Middle frontal gyrus (tissue), 1 donor: ENCODE results near the gene D2HGDH.
"Not testable (repeated sequence)": the region's sequence is repeated elsewhere in the genome, so short reads cannot be mapped to it uniquely, and the experiment has no call there.

Experiments
- DNase-seq: peaks from one replicate; pipeline ENCODE4 v3.0.0-alpha.2; 2015; ENCODE audit warnings: low spot score; ENCODE audit errors: extremely low spot score

The D2HGDH gene

DNA sequence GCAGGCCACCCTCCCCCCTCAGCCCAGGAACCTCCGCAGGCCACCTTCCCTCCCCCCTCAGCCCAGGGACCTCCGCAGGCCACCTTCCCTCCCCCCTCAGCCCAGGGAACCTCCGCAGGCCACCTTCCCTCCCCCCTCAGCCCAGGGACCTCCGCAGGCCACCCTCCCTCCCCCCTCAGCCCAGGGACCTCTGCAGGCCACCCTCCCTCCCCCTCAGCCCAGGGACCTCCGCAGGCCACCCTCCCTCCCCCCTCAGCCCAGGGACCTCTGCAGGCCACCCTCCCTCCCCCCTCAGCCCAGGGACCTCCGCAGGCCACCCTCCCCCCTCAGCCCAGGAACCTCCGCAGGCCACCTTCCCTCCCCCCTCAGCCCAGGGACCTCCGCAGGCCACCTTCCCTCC lies 71.8 kb downstream of the D2HGDH start:
- DNase-seq, result not testable (repeated sequence)

- DNase-seq, result no peak
Measured at GRCh38 chr2:241808051-241808720, 73.8 kb downstream of the D2HGDH start.

DNA sequence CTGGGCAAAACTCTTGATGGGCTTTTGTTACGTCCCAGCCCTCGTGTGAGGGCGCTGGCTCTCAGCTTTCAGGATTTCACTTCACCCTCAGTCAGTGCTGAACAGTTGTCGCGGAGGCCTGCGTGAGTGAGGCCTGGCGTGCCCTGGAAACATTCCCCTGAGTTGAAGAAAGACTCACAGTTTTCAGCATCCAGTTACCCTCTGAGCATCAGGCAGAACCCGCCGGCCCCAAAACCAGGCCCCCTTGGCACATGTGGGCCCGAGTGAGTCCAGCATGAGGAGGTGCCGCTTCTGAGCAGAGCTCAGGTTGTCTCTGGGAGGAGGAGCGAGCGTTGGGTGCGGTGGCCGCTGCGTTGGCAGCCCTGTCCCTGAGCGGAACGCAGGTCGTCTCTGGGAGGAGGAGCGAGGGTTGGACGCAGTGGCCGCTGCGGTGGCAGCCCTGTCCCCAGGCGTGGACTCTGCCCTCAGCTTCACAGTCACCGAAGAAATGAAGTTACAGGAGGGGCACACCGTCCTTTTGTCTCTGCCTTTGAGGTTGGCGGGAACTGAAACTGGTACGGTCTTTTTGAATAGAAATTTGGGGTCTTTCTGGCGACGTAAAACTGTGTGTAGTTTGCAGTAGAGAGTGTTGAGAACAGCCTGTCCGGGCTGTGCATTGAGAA lies 74.4 kb downstream of the D2HGDH start, which contains the start of gene NEU4:
NEU4 (plus strand) TSS at position 473 of the 662 bp plus-strand sequence. CDS start 5,292 bp downstream, outside the sequence.
- no peak for DNase-seq

DNA sequence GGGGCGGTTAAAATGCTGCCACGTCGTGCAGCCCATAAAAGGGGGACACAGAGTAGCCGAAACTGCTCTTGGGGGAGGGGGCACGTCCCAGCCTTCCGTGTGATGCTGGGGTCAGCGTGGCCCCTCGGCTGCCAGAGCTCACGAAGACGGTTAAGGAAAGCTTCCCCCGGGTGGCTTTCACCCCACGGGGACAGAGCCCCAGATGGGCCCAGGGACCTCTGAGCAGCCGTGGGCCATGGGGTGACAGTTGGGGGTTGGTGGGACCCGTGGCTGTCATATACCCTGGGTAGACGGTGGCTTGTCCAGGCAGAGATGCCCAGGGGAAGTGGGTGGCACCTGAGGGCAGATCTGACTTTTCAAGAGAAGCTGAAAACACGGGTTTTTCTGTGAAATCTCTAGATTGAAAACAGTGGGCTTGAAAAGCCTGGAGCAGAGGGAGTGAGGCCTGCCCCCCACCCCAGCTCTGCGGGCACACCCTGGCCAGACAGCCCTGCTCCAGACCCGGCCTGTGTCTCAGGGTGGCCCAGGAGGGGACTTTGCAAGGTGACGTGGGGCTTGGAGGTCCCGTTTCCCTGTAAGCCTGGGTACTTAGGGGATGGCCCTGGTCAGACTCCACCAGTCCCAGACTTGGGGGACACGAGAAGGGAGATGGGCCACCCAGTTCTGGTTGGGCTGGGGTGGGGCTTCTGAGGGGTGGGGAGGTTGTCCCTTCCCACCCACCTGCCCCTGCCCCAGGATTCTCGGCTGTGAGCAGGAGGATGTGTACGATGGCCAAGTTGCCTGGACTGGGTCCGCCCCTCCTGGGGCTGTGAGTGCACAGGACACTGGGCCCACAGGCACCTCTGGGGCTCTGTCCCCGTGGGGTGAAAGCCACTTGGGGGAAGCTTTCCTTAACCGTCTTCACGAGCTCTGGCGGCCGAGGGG lies 75.2 kb downstream of the D2HGDH start:
- DNase-seq, result no peak

DNA sequence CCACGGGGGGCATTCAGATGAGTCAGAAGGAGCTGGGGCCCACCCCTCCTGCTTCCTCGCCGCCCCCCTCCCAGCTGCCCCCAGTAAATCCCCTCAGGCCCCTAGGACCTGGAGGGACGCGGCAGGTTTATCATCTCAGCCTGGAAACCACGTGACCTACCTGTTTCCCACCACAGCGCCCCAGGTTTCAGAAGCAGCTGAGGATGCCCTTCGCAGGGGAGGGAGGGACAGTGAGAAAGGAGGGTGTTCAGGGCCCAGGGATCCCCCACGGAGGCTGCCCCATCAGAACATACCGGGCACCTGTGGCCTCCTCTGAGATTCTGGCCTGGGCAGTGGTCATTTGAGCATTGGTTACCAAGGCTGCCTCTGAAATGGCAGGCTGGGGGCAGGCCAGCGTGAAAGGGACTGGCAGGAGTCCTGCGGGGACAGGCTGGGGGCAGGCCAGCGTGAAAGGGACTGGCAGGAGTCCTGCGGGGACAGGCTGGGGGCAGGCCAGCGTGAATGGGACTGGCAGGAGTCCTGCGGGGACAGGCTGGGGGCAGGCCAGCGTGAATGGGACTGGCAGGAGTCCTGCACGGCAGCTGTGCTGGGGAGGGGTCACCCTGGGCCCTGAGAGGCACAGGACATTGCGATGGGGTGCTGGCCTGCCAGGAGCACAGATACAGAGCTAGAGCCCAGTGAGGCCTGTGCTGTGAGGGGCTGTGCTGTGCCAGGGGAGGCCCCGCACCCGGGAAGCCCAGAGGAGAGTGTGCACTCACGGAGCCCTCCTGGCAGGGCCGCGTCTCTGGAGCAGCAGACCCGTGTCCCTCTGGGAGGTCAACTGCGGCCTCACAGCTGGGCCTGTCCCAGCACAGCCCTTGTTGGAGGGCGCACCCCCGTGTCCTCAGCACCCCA lies 76.1 kb downstream of the D2HGDH start:
- no peak for DNase-seq

GRCh38 chr2:241811201-241811951 lies 76.9 kb downstream of the D2HGDH start:
- no peak for DNase-seq

DNA sequence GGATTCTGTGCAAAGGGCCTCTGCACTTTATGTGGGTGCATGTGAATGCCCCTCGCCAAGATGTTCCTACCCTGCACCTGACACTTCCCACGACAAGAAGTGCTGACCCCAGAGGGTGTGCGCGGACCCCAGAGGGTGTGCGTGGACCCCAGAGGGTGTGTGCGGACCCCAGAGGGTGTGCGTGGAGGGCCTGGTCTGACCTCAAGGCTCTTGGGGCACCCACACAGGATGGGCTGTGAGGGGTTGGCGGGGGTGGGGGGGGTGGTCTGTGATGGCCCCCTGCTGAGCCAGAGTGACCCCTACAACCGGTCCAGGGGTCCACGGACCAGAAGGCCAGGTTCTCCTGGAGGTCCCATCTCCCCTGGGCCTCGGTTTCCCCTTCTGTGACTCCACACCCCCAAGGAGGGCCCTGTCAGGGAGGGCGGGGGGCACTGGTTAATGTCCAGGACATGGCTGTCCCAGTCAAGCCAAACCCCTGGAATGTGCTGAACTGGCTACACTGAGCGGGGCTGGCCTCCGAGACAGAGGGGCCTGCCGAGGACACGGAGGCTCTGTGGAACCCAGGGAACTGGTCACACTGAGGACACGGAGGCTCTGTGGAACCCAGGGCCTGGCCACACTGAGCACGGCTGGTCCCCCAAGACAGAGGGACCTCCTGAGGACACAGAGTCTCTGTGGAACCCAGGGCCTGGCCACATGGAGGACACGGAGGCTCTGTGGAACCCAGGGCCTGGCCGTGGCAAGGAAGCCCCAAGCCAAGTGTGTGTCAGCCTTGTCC lies 77.7 kb downstream of the D2HGDH start:
- DNase-seq, result no peak

- no peak for DNase-seq
Measured at GRCh38 chr2:241812730-241813643, 78.6 kb downstream of the D2HGDH start.

GRCh38 chr2:241813644-241814392 lies 79.4 kb downstream of the D2HGDH start:
- no peak for DNase-seq

DNA sequence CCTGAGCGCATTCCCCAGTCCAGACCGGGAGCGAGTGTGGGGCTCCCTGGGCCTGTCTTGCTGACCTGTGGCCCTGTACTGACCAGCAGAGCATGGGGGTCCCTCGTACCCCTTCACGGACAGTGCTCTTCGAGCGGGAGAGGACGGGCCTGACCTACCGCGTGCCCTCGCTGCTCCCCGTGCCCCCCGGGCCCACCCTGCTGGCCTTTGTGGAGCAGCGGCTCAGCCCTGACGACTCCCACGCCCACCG lies 79.9 kb downstream of the D2HGDH start:
- no peak for DNase-seq

GRCh38 chr2:241814643-241815476 lies 80.4 kb downstream of the D2HGDH start:
- DNase-seq, result no peak

- DNase-seq, result no peak
Measured at GRCh38 chr2:241815477-241816430, 81.3 kb downstream of the D2HGDH start.

- DNase-seq, result no peak
Measured at GRCh38 chr2:241816431-241817121, 82.1 kb downstream of the D2HGDH start.

- no peak for DNase-seq
Measured at GRCh38 chr2:241817126-241817820, 82.8 kb downstream of the D2HGDH start.

DNA sequence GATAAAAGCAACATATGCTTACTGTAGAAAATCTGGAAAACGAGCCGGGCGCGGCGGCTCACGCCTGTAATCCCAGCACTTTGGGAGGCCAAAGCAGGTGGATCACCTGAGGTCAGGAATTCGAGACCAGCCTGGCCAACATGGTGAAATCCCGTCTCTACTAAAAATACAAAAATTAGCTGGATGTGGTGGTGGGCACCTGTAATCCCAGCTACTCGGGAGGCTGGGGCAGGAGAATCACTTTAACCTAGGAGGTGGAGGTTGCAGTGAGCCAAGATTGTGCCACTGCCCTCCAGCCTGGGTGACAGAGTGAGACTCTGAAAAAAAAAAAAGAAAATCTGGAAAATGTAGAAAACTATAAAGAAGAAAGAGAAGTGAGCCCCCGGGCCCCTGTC lies 83.4 kb downstream of the D2HGDH start:
- DNase-seq, result not testable (repeated sequence)
